Duodenal mucosa (tissue), 2 donors: ENCODE results near the gene ARHGDIA.

ENCODE experiments used
- H3K27ac ChIP-seq: one replicate; pipeline ENCODE4 v1.7.0; 2013; ENCODE audit warnings: low read depth, low read length
- H3K27me3 ChIP-seq, 2 donors: one replicate each; pipeline ENCODE4 v1.7.0; 2013; ENCODE audit warnings: low read length in 2 of 2, control low read depth in 1 of 2; ENCODE audit not compliant: insufficient read depth in 2 of 2, control insufficient read depth in 1 of 2
- H3K36me3 ChIP-seq, 2 donors: one replicate each; pipeline ENCODE4 v1.7.0; 2013; ENCODE audit warnings: low read length in 2 of 2, control low read depth in 1 of 2; ENCODE audit not compliant: insufficient read depth in 2 of 2, control insufficient read depth in 1 of 2
- H3K4me1 ChIP-seq, 2 donors: one replicate each; pipeline ENCODE4 v1.7.0; 2013; ENCODE audit warnings: low read length in 2 of 2, control low read depth in 1 of 2; ENCODE audit not compliant: insufficient read depth in 2 of 2, control insufficient read depth in 1 of 2
- H3K4me3 ChIP-seq, 2 donors: one replicate each; pipeline ENCODE4 v1.7.0; 2013; ENCODE audit warnings: low read length in 2 of 2, low read depth in 1 of 2
- H3K9ac ChIP-seq, 2 donors: one replicate each; pipeline ENCODE4 v1.7.0; 2013; ENCODE audit warnings: low read length in 2 of 2, low read depth in 1 of 2
- H3K9me3 ChIP-seq, 2 donors: one replicate each; pipeline ENCODE4 v1.7.0; 2013; ENCODE audit warnings: low read length in 2 of 2, control low read depth in 1 of 2; ENCODE audit not compliant: control insufficient read depth in 1 of 2

ARHGDIA gene

DNA sequence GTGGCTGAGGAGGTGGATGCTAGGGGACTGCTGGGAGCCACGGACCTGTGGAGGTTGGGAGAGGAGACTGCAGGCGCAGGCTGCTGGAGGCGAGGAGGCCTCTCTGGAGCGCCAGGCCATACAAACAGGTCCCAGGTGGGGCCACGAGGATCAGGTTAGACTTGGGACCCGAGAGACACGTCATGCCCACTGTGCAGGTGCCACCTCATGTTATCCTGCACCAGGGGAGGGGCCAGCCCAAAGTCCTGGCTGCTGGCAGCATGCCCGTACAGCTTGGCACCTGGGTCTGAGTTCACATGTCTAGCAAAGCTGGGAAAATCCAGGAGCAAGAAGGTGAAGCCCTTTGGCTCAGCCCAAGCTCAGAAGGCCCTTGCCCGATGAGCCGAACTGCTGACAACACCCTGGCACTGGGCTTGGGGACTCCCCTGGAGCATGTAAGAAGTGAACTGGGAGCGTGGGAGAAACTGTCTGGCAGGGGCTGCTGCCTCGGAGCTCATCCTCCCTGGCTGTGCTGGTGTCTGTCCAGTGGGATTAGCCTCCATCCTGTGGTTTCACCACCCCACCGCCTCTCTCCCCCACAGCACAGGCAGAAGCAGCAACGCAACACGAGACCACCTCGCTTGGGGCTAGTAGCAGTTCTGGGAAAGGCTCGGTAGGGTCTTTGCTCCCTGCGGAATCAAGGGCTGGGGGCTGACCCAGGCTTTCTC is 5.3 kb downstream of the ARHGDIA start:
- Histone ChIP-seq H3K27ac (peak overlapping the region; percentile 91), H3K9me3 (no peaks in the 10 kb centered on the region), H3K27me3 (no peaks in the 10 kb centered on the region), H3K36me3 (peaks cover 17 to 29% of the 10 kb centered on the region in 2 donors), H3K4me3 (peak overlapping the region; percentile 13 to 21), H3K9ac (peak overlapping the region; percentile 81 to 84), H3K4me1 (peaks cover 74 to 88% of the 10 kb centered on the region in 2 donors)

DNA sequence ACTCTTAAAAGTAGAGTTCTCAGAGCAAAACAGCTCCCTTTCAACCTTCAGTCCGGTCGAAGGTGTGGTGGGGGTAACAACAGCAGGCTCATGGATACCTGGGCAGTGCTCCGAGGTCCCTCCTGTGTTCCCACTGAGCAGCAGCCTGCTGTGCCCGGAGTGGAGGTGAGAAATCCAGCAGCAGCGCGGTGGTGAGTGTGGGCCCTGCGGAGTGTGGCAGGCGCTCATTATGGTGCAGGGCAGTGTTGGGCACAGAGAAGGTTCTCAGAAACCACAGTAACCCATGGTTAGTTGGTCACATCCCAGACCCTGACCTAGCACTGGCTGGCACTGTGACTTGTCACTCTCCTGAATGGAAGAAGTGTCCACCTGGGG is 5.8 kb downstream of the ARHGDIA start:
- peak overlapping the region; percentile 69 to 84 for H3K9ac ChIP-seq
- H3K27ac ChIP-seq = peak overlapping the region; percentile 91
- H3K4me1 ChIP-seq = peaks cover 74 to 88% of the 10 kb centered on the region in 2 donors

DNA sequence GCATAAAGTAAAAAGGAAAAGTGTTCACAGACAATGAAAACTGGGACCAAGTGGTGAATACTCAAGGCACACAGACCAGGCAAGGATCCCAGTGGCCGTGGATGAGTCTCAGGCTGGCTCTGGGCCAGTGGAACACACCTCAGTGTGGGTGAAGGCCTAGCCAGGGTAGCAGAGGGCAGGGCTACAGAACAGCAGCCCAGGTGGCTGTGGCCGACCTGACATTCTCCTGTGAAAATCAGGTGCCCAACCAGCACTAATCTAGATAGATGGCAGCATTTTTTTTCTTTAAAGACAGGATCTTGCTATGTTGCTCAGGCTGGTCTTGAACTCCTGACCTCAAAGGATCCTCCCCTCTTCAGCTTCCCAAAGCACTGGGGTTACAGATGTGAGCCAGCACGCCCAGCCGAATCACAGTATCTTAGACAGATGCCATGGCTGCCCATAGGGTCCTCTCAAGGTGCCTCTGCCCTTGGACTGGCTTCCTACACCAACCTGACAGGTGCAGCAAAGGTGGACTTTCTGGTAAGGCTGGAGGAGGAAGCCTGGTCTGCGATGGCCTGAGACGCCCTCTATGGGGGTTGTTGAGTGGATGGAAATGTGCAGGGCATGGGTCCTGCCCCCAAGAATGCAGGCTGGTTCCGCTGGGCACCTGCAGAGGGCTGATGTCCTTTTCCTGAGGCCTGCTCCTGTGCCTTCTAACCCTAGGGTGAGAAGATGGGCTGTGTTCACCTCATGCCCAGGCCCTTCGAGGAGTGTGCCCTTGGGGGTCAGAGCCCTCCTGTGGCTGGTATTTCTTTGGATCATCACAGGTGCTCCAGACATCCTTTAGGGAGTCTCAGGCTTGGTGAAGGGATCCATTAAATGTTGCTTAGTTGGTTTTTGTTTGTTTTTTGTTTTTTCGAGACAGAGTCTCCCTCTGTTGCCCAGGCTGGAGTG is 7.0 kb downstream of the ARHGDIA start:
- Histone ChIP-seq H3K27me3 (no peaks in the 10 kb centered on the region), H3K36me3 (peaks cover 15 to 23% of the 10 kb centered on the region in 2 donors), H3K27ac (peak overlapping the region; percentile 63), H3K9ac (peak overlapping the region; percentile 0 to 84), H3K4me3 (peak overlapping the region; percentile 11 to 41), H3K4me1 (peaks cover 67 to 82% of the 10 kb centered on the region in 2 donors), H3K9me3 (no peaks in the 10 kb centered on the region)

More for the DNA sequence above, 5.8 kb downstream of the ARHGDIA start:
- H3K9me3 ChIP-seq = no peaks in the 10 kb centered on the region
- H3K4me3 ChIP-seq = no peak overlapping the region
- H3K36me3 ChIP-seq = peaks cover 17 to 29% of the 10 kb centered on the region in 2 donors
- H3K27me3 ChIP-seq = no peaks in the 10 kb centered on the region

DNA sequence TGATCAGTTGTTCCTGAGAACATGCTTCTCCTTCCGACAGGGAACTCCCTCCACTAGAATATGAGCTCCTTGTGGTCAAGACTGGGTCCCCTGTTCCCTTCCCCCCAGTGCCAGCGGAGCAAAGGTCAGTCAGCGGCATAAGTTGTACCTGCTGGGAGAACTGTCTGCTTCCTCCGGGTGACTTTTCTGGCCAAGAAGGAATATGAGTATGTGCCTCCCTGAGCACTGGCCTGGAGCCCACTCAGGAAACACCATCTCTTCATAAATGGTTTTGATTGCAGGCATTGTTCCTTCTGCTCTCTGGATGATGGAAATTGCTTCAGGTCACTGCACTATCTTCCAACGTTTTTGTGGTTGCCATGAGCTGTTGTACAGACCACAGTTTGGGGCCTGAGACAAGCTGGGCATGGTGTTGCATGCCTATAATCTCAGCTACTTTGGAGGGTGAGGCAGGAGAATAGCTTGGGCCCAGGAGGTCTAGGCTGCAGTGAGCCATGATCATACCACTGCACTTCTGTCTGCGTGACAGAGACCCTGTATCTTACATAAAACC is 7.9 kb downstream of the ARHGDIA start:
- no peaks in the 10 kb centered on the region for H3K9me3 ChIP-seq
- peaks cover 10 to 25% of the 10 kb centered on the region in 2 donors for H3K36me3 ChIP-seq
- H3K9ac ChIP-seq = peak overlapping the region; percentile 38 to 50
- no peaks in the 10 kb centered on the region for H3K27me3 ChIP-seq
- peaks cover 68 to 84% of the 10 kb centered on the region in 2 donors for H3K4me1 ChIP-seq
- peak overlapping the region; percentile 22 for H3K27ac ChIP-seq
- H3K4me3 ChIP-seq = peak overlapping the region; percentile 12 to 41

- Histone ChIP-seq H3K4me3 (peak overlapping the region; percentile 73 to 80), H3K27ac (peak overlapping the region; percentile 98), H3K27me3 (no peaks in the 10 kb centered on the region), H3K36me3 (peaks cover 11 to 27% of the 10 kb centered on the region in 2 donors), H3K9me3 (no peaks in the 10 kb centered on the region), H3K4me1 (peaks cover 54 to 78% of the 10 kb centered on the region in 2 donors), H3K9ac (peak overlapping the region; percentile 74 to 89)
Observed at GRCh38 chr17:81860756-81861568, 10.2 kb downstream of the ARHGDIA start.

GRCh38 chr17:81859906-81860755 is 11.0 kb downstream of the ARHGDIA start, which contains the start of gene P4HB:
Gene P4HB (minus strand): TSS chr17:81860535. CDS start chr17:81860471, 64 bp downstream.
- Histone ChIP-seq H3K27me3 (no peaks in the 10 kb centered on the region), H3K36me3 (peaks cover 13 to 36% of the 10 kb centered on the region in 2 donors), H3K27ac (peak within 1 kb of the TSS; percentile 98), H3K9me3 (no peaks in the 10 kb centered on the region), H3K9ac (peak within 1 kb of the TSS; percentile 74 to 94), H3K4me1 (peaks cover 57 to 78% of the 10 kb centered on the region in 2 donors), H3K4me3 (peak within 1 kb of the TSS; percentile 88 to 97)

DNA sequence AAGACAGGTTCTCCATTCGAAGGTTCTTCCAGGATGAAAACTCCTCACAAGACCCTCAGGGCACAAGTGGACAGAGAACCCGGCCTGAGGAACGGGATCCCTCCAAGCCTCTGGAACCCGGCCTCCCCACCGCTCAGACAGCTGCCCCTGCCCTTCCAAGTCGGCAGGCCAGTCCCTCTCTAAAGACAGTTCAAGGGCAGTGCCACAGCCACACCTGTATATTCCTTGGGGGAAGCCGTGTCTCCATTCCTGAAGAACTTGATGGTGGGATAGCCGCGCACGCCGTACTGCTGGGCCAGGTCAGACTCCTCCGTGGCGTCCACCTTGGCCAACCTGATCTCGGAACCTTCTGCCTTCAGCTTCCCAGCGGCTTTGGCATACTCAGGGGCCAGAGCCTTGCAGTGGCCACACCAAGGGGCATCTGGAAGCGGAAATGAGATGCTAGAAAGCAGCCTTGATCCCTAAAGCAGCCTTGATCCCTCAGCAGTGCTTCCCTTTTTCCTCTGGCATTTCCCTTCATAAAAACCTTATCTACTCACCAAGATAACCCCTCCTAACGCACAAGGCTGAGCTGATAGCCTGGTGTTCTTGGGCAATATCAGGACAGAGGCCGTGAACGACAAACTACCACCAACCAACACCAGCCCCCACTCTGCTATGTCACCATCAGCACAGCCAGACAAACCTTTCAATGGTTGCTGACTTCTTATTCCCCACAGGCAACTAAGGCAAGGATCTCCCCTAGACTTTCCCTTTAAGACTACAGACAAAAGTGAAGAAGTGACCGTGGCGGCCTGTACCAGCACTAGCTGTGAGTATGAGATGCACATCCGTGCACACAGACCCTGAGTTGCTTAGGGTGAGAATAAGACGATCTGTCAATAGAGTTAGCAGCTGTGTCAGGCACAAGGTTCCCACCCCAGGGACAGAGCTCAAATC is 11.9 kb downstream of the ARHGDIA start:
- H3K4me1 ChIP-seq = peaks cover 49 to 74% of the 10 kb centered on the region in 2 donors
- peak overlapping the region; percentile 59 to 94 for H3K9ac ChIP-seq
- peak overlapping the region; percentile 90 for H3K27ac ChIP-seq
- no peaks in the 10 kb centered on the region for H3K9me3 ChIP-seq
- no peaks in the 10 kb centered on the region for H3K27me3 ChIP-seq
- peaks cover 15 to 41% of the 10 kb centered on the region in 2 donors for H3K36me3 ChIP-seq
- peak overlapping the region; percentile 88 to 97 for H3K4me3 ChIP-seq

DNA sequence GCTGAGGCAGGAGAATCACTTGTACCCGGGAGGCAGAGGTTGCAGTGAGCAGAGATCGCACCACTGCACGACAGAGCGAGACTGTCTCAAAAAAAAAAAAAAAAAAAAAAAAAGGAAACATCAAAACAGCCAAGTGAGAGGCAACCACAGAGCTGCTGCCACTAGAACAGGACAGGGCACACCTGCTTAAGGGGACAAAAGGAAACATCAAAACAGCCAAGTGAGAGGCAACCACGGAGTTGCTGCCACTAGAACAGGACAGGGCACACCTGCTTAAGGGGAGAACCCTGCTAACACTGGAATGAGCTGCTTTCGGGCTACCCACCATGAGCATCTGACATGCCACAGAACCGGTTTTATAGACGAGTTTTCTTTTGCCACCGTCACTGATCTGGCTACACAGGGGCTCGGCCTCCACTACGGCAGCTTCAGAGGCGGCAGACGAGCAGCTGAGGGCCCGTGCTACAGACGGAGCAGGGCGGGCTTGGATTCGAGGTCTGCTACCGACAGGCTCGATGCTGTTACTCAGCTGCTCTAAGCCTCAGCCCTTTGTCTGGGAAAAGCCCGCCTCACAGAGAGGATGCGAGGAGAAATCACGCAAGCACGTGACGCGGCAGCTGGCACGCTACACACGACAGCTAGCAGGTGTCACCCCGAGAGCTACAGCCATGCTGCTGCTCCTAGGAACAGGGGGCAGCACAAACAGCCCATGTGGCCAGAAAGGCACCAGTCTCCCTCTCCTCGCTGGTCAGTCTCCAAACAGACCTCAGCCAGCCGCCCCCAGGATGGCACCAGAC is 12.8 kb downstream of the ARHGDIA start:
- H3K4me1 ChIP-seq = peaks cover 40 to 65% of the 10 kb centered on the region in 2 donors
- H3K36me3 ChIP-seq = peaks cover 21 to 47% of the 10 kb centered on the region in 2 donors
- H3K4me3 ChIP-seq = peak overlapping the region; percentile 88 to 97
- H3K27ac ChIP-seq = no peak overlapping the region
- peak overlapping the region; percentile 59 to 94 for H3K9ac ChIP-seq
- no peaks in the 10 kb centered on the region for H3K9me3 ChIP-seq
- H3K27me3 ChIP-seq = no peaks in the 10 kb centered on the region
